Fibroblast of the aortic adventitia (primary cell): ENCODE measurements around the gene SDCBP2. TPM values are rescaled to one million over a fixed set of nuclear protein-coding genes. Genes with fewer than 3 reads are reported as not detected.
"Not testable (repeated sequence)": the region's sequence is repeated elsewhere in the genome, so short reads cannot be mapped to it uniquely, and the experiment has no call there.

Experiments used
- DNase-seq: peaks from one replicate; pipeline ENCODE4 v3.0.0-alpha.2; 2010; ENCODE audit warnings: low read depth
- H3K4me3 ChIP-seq: 2 replicates; pipeline ENCODE4 v1.5.1; 2011; ENCODE audit warnings: low read depth, mild to moderate bottlenecking, control low read depth, low read length, moderate library complexity
- CTCF ChIP-seq: IDR thresholded peaks from 2 replicates; pipeline ENCODE4 v1.5.1; 2011; ENCODE audit warnings: mild to moderate bottlenecking, low read length, control low read depth, inconsistent platforms; ENCODE audit not compliant: insufficient read depth
- total RNA-seq: library from RNA; depleted of rRNA; stranded (reverse); fragments of >200 nt; gene quantifications from 2 replicates; pipeline ENCODE4 v1.2.3, GENCODE V29; 2012; ENCODE audit warnings: low replicate concordance

SDCBP2 gene
- total RNA-seq, 1 donor, result 1.4 TPM

DNA sequence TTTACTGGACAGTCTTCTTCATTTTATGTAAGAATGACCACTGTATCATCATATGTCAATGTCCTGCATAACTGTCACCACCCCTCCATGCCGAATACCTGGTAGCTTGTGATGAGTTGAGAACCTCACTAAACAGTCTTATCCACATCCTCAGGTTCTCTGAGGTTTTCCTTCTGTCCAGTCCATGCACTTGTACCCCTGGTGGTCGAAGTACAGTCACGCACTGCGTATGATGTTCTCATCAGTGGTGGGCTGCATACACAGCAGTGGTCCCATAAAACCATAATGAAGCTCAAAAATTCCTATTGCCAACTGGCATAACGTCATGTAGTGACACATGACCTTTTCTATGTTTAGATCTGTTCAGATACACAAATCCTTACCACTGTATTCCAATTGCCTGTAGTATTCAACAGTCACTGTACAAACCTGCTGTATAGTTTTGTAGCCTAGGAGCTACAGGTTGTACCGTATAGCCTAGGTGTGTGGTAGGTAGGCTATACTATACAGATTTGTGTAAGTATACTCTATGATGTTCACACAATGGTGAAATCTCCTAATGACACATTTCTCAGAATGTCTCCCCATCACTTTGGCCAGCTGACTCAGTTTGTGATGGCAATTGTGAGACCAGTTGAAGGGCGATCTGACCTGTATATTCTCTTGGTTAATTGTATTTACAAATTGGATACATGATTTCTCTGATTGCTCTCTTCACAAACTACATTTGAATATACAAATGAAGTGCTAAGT, 31.3 kb upstream of the SDCBP2 start:
- H3K4me3 ChIP-seq, result no peak overlapping the region
- no peak for DNase-seq
- no peak for TF ChIP-seq CTCF

DNA sequence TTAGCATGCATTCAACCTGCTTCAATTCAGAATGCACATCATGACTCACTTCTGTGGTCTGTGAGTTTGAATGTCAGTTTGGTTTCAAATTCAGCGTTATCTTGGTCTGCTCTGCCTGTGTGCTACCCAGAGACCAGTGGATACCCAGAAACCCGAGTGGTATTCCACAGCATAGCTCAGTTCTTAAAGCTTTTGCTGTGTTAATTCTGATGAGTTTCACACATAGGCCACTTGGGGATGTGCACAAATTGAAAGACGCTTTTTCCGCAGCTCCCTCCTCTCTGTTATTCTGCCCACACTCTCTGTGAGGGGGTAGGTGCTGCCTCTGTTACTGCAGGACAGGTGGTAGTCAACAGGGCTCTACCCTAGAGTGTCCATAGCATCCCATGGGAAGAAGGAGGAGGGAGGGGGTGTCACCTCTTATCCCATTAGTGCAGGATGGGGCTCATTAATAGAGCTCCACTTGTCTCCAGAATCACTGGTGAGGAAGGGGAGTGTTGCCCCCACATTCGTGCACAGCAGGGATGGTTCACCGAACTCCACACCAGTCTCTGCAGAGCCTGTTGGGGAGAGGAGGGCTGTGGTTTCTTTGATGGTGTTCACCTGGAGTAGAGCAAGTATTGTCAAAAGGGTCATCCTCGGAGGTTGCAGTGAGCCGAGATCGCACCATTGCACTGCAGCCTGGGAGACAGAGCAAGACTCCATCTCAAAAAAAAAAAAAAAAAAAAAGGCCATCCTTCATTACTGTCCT, 29.2 kb upstream of the SDCBP2 start:
- no peak overlapping the region for H3K4me3 ChIP-seq
- peak; percentile 49 for DNase-seq
- TF ChIP-seq CTCF, result no peak

DNA sequence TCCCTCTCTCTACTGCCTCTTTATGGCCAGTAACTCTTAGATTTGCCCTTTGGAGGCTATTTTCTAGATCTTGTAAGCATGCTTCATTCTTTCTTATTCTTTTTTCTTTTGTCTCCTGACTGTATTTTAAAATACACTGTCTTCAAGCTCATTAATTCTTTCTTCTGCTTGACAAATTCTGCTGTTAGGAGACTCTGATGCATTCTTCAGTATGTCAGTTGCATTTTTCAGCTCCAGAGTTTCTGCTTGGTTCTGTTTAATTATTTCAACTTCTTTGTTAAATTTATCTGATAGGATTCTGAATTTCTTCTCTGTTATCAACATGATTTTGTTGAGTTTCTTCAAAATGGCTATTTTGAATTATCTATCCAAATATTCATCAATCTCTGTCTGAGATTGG, 25.0 kb upstream of the SDCBP2 start:
- DNase-seq, result no peak
- TF ChIP-seq CTCF, result no peak
- H3K4me3 ChIP-seq, result no peak overlapping the region

DNA sequence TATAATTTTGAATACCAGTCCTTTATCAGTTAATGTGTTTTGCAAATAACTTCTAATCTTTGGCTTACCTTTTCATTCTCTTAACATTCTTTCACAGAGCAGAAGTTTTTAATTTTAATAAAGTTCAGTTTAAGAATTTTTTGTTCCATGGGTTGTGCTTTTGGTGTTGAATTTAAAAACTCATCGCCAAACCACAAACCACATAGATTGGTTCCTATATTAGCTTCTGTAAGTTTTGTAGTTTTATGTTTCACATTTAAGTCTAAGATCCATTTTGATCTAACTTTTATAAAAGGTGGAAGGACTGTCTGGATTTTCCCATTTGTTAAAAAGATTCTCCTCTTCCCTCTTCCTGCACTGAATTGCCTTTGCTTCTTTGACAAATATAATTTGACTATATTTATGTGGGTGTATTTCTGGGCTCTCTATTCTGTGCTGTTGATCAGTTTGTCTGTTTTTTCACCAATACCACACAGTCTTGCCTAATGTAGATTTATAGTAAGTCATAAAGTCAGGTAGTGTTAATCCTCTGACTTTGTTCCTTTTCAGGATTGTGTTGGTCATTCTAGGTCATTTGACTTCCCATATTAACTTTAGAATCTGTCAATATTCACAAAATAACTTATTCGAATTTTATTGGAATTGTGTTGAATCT, 17.5 kb upstream of the SDCBP2 start:
- DNase-seq, result no peak
- no peak overlapping the region for H3K4me3 ChIP-seq
- no peak for TF ChIP-seq CTCF

DNA sequence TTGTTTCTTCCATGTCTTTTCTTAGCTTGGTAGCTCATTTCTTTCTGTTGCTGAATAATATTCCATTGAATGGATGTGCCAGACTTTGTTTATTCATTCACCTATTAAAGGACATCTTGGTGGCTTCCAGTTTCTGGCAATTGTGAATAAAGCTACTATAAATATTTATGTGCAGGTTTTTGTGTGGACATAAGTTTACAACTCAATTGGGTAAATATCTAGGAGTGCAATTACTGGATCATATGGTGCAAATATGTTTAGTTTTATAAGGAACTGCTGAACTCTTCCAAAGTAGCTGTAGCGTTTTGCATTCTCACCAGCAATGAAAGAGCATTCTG, 16.8 kb upstream of the SDCBP2 start:
- TF ChIP-seq CTCF, result no peak
- DNase-seq, result no peak
- no peak overlapping the region for H3K4me3 ChIP-seq

DNA sequence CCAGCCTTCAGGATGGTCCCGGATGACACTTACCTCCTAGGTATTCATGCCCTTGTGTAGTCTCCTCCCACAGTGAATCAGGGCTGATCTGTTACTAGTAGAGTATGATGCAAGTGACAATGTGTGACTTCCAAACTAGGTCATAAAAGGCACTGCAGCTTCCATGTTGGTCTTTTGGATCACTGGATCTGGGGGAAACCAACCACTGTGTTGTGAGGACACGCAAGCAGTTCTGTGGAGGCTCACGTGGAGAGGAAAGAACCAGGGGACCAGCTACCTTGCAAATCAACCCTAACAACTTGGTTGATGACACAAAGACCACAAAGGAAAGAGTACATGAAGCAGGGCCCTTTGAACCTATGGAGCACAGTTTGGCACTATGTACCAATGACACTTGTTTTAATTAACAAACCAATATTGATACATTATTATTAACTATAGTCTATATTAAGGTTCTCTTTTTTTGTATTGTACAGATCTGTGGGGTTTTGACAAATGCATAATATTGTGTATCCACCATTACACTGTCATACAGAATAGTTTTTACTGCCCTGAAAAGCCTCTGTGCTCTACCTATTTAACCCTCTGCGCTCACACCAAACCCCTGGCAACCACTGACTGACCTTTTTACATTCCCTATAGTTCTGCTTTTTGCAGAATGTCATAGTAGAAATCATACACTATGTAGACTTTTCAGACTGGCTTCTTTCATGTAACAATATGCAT, 16.3 kb upstream of the SDCBP2 start:
- DNase-seq, result no peak
- H3K4me3 ChIP-seq, result no peak overlapping the region
- no peak for TF ChIP-seq CTCF

DNA sequence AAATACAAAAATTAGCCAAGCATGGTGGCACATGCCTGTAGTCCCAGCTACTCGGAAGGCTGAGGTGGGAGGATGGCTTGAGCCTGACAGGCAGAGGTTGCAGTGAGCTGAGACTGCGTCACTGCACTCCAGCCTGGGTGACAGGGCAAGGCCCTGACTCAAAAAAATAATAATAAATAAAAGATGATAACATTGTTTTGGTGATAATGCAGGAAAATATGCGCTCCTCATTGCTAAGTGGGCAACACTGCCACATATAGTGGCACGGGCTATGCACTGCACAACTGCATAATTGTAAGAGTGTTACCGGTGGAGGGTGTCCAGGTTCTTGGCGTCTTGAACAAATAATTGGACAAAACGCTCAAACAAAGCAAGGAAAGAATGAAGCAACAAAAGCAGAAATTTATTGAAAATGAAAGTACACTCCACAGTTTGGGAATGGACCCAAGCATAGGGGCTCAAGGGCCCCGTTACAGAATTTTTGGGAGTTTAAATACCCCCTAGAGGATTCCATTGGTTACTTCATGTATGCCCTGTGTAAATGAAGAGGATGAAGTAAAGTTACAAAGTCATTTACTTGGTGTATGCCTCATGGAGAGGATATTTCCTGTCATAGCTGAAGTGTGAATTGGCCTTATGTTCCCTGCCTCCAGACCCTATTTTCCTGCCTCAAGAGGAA, 14.6 kb upstream of the SDCBP2 start:
- not testable (repeated sequence) for DNase-seq, H3K4me3 ChIP-seq
